ENCODE measurements around the gene IQGAP2.

DNA sequence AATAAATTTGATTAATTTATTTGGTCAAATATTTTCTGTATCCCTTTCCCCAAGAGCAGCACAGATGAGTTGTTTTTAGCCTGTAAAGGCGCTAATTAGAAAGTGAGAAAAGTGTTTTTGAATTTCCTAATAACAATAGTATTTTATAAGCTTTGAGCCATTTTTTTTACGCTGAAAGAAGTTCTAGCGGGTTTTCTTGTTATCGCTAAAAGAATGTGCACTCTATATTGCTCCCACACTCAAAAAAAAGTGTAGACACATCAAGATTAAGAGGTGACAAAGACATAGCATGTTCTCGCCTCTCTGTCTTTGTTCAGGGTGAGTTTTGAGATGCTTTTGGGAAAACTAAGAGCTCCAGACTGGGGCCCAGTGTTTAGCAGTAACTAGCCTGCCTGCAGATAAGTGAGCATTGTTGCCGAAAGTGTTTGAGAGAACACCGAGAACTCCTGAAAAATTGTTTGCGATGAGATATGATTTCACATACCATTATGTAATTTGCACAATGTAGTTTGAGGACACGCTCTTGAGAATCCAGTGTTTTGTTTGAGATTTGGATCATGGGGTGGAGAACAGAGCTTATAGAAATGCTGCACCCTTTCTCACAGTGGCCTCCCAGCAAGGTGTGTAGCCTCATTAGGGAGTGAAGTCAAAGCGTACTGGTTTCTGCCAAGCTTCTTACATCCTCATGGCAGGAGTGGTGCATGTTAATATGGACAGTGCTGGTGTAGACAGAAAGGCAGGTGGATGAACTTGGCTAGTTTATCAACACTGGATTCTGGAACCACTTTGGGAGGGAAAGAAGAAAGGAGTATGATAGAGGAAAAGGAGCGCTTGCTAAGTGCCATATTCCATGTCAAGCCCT, 314.4 kb downstream of the IQGAP2 start:
- no peak for TF ChIP-seq POLR2A (IDR thresholded peaks at IDR 0.05)
- TF ChIP-seq, protein P1, sequence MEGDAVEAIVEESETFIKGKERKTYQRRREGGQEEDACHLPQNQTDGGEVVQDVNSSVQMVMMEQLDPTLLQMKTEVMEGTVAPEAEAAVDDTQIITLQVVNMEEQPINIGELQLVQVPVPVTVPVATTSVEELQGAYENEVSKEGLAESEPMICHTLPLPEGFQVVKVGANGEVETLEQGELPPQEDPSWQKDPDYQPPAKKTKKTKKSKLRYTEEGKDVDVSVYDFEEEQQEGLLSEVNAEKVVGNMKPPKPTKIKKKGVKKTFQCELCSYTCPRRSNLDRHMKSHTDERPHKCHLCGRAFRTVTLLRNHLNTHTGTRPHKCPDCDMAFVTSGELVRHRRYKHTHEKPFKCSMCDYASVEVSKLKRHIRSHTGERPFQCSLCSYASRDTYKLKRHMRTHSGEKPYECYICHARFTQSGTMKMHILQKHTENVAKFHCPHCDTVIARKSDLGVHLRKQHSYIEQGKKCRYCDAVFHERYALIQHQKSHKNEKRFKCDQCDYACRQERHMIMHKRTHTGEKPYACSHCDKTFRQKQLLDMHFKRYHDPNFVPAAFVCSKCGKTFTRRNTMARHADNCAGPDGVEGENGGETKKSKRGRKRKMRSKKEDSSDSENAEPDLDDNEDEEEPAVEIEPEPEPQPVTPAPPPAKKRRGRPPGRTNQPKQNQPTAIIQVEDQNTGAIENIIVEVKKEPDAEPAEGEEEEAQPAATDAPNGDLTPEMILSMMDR (IDR thresholded peaks at IDR 0.05) = no peak

Measured in right lobe of liver (tissue), 4 donors.